Muscle of back (tissue), 11 donors: Measurements from ENCODE around the gene MYCBP2. TPM values are rescaled to one million over a fixed set of nuclear protein-coding genes. Genes with fewer than 3 reads are reported as not detected.
"Not testable (repeated sequence)": the region's sequence is repeated elsewhere in the genome, so short reads cannot be mapped to it uniquely, and the experiment has no call there.

ENCODE experiments used
- DNase-seq, 3 donors: peaks; one replicate each; pipeline versions ENCODE4 v3.0.0 to v3.0.0-alpha.2; 2013
- polyA plus RNA-seq, 10 donors: library from polyadenylated mRNA; unstranded; fragments of 120-200 nt; gene quantifications; one replicate each; pipeline ENCODE4 v1.2.1, GENCODE V29; 2013; ENCODE audit not compliant: insufficient read length in 10 of 10

The MYCBP2 gene
- polyA plus RNA-seq, 10 donors, result 41.6 to 56.7 (median 52.1) TPM

DNA sequence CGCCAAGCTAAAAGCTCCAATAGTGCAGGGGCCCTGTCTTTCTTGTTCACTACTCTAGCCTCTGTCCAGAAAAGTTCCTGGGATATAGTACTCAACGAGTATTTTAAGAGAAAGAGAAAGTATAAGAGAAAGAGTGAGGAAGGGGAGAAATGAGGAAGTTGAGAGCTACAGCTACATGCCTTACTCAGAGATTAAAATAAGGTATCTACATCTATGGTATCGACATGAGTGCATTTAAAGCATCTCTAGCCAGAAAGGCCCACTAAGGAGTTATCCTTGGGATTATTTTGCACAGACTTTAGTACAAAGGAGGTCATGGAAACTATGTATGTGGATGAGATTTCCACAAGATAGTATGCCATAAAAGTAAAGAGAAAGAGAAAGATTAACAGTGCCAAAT, 28.5 kb downstream of the MYCBP2 start:
- DNase-seq, result no peak

DNA sequence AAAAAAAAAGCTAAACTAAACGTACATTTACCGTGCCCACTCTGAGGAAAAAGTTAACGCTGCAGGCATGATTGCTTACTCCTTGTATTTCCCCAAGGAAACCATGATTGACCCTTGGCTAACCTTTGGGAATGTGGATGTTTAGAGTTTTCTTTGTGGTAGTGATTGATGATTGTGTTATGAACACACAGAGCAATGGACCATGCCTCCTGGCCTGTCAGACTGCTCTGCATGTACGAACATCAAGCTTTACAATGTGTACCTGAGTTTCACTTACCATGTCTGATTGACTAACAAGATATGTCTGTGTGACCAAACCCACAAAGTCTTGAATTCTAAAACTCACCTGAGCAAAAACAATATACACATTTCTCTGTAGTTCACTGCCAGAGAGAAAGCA, 35.1 kb downstream of the MYCBP2 start:
- no peak for DNase-seq

DNA sequence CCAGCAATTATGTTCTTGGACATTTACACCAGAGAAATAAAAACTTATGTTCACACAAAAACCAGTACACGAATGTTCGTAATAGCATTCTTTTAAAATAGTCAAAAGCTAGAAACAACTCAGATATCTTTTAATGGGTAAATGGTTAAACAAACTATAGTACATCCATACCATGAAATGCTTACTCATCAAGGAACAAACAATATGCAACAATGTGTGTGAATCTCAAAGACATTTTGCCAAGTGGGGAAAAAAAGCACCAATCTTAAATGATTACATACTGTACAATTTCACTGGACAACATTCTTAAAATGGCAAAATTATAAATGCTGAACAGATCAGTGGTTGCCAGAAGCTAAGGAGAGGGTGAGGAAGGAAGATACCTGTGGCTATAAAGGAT, 36.6 kb downstream of the MYCBP2 start:
- DNase-seq, result no peak

DNA sequence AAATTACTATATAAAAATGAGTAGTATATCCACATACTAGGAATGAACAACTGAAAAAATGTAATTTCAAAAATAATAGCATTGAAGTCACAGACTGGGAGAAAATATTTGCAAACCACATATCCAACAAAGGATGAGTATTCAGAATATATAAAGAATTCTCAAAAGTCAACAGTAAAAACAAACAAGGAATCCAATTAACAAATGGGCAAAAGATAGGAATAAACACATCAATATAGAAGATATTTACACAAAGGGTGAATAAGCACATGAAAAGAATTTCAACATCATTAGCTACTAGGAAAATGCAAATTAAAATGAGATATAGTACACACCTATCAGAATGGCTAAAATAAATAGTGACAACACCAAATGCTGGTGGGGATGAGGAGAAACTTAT, 37.0 kb downstream of the MYCBP2 start:
- no peak for DNase-seq

DNA sequence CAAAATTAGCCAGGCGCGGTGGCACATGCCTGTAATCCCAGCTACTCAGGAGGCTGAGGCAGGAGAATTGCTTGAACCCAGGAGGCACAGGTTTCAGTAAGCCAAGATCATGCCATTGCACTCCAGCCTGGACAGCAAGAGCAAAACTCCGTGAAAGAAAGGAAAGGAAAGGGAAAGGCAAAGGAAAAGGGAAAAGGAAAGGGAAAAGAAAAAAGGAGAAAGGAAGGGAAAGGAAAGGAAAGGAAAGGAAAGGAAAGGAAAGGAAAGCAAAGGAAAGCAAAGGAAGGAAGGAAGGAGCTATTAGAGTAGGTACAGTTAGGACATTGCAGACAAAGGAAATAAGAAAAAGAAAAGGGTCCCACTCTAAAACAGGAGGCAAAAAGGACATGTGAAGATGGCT, 41.3 kb downstream of the MYCBP2 start:
- DNase-seq, result not testable (repeated sequence)

DNA sequence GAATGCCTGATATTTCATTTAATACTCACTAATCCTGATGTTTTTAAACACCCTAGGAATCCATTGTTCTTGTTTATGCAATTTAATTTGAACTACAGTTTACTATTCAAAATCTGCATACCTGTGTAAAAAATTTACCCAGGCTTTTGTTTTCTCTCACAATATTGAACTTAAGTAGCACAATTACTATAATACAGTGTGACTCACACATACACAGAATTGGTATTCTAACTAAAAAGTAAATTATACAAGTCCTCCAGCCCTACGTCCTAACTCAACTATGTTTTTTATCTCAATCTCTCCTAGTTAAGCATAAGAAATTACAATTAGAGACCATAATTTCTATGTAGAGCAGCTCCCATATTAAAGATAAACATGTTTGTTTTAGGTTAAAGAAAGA, 41.8 kb downstream of the MYCBP2 start:
- DNase-seq, result no peak

DNA sequence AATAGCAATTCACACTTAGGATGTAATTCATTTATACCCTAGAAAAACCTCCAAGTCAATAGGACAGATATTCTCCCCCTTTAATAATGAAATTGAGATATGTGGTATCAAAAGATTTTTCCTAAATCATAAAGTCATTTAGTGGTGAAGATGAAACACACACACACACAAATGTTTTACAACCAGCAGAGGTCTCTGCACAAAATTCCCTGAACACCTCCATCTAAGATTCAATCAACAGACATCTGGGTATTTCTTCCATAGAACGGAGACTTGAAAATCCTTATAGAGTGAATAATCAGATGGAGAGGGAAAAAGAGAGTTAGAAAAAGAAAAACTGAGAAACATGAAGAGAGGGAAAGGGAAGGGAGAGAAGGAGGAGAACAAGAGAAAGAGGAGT, 52.8 kb downstream of the MYCBP2 start:
- no peak for DNase-seq

DNA sequence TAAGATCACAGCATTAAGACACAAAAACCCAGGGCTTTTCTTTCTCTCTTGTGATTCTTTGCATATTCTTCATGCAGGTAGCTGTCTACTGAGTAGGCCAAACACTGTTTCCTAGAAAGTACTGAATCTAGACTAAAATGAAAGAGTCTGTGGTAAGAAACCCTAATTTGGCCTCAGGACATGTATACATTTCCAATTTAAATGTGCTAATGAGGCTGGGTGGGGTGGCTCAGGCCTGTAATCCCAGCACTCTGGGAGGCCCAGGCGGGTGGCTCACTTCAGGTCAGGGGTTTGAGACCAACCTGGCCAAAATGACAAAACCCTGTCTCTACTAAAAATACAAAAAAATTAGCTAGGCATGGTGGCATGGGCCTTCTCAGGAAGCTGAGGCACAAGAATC, 57.8 kb downstream of the MYCBP2 start:
- DNase-seq, result no peak

DNA sequence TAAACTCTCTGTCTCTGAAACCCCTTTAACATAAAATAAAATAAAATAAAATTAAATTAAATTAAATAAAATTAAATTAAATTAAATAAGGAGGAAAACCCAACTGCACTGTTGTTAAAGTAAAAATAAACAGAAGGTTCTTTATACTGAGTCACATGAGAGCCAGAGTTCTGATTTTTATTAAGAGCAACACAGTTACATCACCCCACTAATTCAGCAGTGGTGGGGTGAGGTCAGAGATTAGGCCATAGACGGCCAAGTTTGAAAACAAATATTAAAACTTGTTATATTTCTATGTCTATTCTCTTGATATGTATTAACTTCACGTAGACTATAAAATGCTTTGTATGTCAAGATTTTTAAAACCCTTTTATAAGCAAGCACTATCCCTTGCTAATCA, 59.5 kb downstream of the MYCBP2 start:
- DNase-seq, result no peak

DNA sequence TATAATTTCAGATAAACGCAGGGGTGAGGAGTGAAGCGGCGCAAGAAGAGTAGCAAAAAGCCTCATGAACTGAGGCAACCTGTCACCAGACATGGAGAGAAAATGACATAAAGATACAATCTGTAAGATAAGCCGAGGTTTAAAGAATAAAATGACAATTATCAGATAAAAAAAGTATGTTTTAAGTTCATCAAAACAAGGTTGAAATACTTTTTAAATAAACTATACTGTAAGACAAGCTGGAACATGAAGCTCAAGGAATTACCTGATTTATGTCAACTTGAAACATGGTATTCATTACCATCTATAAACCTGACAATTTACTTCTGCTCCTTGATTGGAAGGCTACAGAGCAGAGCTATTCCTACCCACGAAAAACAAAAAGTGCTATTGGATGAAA, 61.6 kb downstream of the MYCBP2 start:
- no peak for DNase-seq

DNA sequence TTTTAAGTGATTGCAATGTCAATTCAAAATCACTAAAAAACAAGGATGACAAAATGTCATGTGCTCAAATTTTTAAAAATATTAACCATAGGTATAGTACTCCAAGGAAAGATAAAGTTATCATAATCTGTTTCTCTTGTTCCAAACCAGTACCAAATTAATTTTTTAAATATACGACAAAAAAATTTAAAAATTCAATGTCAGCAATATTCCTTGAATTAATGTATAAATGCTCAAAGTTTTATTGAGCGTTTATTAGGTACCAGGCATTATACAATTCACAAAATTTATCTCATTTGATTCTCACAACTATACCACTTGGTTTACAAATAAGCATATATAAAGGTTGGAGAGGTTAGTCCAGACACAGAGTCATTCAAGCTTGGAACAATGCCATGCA, 64.7 kb downstream of the MYCBP2 start:
- DNase-seq, result no peak

DNA sequence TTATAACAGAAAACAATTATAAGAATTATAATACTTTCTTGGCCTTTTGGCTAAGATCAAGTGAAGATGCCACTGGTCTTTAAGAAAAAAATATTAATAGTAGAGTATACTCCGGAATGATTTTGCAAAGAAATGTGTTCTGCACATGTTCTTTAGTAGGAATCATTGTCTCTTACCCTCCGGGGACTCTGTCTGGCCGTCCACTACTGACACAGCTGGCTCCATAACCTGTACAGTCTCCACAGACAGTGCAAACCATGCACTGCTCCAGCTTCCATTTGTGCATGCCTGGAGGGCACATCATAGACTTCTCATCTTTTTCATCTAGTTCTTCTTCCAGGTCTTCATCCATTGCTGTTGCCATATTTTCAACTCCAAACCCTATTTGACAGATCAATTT, 75.9 kb downstream of the MYCBP2 start:
- DNase-seq, result no peak

DNA sequence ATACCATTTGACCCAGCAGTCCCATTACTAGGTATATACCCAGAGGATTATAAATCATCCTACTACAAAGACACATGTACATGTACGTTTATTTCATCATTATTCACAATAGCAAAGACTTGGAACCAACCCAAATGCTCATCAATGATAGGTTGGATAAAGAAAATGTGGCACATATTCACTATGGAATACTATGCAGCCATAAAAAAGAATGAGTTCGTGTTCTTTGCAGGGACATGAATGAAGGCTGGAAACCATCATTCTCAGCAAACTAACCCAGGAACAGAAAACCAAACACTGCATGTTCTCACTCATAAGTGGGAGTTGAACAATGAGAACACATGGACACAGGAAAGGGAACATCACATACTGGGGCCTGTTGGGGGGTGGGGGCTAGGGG, 81.7 kb downstream of the MYCBP2 start:
- not testable (repeated sequence) for DNase-seq

DNA sequence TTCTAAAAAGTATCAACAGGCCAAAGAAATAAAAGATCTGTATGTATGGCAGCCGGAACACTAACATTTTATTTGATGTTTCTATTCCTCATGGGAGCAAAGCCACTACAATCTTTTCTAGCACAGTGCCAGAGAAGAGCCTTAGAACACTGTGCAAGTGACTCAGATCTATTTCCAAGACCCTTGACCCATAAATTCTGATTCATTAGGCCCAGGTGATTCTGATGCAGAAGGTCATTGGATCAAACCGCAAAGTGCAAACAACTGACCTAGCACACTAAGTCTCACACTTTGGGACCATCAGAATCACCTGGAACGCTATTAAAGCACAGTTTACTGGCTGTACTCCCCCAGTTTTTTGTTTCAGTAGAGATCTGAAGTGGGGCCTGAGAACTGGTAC, 87.6 kb downstream of the MYCBP2 start:
- DNase-seq, result no peak

DNA sequence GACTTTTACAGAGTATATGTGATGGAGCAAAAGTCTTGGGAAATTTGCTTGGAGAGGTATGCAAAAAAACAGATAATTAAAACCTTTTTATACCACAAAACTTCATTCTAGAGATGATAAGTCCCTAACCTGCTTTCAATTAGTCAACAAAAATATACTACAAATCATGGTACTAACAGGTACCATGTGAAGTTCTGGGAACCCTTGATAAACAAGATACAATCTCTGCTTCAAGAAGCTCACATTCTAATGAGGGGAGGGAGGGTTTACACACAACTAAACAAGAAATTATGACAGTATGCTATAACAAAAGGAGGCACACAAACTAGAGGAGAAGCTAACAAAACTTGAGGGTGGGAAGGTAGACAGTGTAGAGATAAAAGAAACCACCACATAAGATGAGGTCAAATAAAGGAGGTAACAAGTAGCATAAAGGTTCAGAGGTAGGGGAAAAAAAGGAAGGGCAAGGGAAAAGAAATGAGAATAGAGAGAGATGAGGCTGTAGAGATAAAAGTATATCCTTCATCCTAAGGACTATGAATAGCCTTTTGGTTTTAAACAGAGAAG, 91.4 kb downstream of the MYCBP2 start:
- DNase-seq, result no peak

DNA sequence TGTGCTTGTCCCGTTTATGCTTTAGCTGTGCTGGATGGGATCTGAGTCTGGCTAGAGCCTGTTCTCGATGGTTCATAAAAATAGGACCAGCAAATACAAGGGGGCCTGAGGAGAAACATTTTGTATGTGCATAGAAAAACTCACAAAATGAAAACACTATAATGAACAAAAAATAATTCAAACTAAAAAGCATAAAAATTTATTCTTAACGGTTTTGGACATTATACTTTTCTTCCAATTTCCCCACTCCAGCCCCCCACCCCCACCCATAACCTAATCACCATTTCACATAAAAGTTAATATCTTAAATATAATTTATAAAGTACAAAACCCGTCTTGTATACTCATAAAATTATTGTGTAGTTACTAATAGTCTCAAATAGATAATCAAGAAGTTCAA, 93.7 kb downstream of the MYCBP2 start:
- DNase-seq, result no peak

DNA sequence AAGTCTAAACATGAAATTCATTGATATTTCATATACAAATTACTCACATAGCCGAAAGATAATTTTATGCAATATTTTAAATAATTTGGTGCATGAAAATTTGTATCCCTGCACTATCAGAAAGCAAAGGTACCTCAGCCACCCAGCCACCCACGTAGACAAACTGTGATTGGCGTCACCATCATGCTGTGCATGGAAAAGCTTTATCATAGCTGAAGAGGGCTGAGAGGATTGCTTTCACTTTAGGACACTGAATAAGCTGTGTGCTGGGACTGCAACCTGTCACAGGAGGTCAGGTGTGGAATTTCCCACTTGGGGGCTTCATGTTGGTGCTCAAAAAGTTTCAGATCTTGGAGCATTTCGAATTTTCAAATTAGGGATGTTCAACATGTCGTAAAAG, 96.3 kb downstream of the MYCBP2 start:
- no peak for DNase-seq

DNA sequence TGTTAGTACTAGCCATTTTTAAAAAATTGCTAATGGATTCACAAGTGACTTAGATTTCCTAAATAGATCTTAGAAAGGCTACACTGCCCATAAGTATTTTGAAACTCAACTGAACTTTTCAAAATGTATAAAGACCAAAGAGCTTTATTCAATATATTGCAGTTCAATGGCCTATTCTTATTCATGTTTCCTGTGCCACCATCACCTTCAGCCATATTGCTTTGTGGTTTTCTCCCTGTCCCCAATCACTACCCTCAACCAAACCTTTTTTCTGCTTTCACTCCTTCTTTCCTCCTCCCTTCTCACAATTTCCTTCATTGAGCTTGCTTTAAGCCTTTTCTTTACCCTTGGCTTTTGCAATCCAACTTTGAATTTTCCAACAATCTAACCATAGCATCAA, 100.9 kb downstream of the MYCBP2 start:
- no peak for DNase-seq

DNA sequence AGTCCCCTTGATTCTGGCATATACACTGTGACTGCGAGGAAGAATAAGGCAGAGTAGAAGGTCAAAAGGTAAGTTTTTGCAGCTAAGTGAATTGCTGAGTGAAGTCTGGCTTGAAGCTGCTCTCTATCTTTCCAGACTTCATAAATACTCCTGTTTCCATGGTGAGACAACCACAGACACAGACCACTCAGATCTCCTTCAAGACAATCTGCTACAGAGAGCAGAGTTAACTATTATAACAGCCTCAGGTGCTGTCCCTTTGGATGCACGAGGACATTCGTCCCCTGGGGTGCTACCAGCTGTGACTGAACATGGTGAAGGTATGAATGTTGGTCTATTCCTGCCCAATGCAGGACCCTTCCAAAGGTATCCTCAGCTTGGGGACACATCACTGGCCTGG, 104.0 kb downstream of the MYCBP2 start:
- no peak for DNase-seq

DNA sequence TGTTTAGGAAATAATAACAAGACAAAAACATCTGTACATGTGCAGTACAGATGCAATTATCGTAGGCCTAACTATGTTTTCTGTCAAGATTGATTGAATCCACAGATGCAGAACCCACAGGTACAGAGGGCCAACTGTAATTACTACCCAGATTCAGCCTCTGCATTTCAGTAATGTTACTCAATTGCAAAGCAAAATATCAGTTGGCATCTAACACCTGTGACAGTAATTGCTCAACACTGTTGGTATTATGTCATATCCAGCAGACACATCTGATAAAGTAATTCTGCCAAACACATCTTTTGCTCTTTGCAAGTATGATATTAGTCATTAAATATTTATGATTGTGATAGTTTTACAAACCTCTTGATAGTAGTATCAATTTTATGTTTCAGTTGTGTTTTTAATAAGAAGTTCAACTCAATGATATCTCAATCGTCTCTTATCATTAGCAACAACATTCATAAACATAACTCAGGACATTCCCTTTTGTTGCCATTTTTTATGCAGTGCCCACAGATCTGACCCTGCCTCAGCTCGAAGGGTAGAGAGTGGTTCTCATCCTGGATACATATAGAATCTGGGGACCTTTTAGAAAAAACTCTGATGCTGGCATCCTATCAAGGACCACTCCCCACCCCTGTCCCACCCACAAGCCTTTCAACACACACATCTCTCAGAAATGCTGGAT, 104.7 kb downstream of the MYCBP2 start:
- no peak for DNase-seq

DNA sequence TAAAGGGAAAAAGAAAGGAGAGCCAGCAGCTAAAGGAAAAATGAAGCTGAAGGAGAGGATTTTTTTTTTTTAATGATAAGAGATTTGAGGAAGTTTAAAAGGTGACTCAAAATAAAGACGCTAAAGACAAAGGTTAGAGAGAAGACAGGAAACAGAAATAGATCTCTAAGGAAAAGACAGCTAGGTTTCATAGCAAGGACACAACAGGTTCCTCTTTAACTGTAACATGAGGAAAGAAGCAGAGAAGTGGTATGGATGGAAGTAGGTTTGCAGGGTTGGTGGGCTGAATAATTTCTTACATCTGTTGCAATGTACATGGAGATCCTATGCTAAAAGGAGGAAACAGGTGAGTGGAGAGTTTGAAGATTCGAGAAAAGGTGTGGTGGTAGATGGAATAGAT, 107.5 kb downstream of the MYCBP2 start:
- DNase-seq, result no peak

DNA sequence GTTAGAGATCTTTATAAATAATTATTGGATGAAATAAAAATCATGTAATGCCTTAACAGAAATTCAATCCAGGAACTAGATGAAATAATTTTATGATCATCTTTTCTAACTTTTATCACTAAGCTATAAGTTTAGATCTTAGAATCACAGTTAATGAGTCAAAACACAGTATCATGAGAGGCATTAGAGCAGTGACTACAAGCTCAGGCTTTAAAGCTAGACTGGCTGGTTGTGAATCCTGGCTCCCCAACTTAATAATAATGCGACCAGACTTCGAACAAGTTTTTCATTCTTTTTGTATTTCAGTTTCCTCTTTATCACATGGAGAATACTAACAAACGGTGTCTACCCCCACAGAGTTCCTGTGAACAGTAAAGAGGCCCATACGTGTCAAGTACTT, 108.6 kb downstream of the MYCBP2 start:
- DNase-seq, result no peak

DNA sequence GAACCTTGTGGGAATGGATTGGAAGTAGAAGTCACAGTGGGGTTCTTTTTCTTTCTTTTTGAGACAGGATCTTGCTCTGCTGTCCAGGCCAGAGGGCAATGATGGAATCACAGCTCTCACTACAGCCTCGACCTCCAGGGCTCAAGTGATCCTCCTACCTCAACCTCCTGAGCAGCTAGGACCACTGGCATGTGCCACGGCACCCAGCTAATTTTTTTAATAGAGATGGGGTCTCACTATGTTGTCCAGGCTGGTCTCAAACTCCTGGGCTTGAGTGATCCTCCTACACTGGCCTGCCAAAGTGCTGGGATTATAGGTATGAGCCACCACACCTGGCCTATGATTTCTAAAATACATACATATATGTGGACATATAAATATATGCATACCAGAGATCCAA, 111.4 kb downstream of the MYCBP2 start:
- no peak for DNase-seq

DNA sequence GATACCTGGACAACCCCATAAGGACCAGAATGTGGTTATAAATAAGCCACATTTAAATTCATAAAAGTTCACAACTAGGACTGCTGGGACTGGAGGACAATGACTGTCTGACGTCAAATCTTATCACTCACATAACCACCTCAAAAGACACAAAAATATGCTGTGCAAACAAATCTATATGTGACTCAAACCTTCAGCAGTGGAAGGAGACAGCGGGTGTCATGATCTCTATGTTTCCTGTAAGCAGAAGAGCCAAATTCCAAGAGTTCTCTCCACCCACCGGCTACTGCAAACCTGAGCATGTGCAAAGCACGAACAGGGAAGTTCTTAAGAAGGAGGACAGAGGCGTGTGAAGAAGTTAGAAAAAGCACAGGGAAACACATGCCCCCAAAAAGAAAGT, 113.2 kb downstream of the MYCBP2 start:
- DNase-seq, result no peak
